SIG-M5 (cell line): ENCODE measurements around the gene AGAP1.

Source experiments
- DNase-seq: peaks from one replicate; lab custom pipeline; 2025; lab: John Stamatoyannopoulos, UW

The AGAP1 gene

GRCh38 chr2:235922839-235923238 is 429.0 kb downstream of the AGAP1 start:
- DNase-seq, result no peak

GRCh38 chr2:235923859-235924674 is 430.2 kb downstream of the AGAP1 start:
- DNase-seq, result no peak

GRCh38 chr2:235924675-235925063 is 430.8 kb downstream of the AGAP1 start:
- no peak for DNase-seq

GRCh38 chr2:235925250-235925919 is 431.5 kb downstream of the AGAP1 start:
- DNase-seq, result no peak

GRCh38 chr2:235926229-235926628 is 432.4 kb downstream of the AGAP1 start:
- no peak for DNase-seq

- no peak for DNase-seq
Measured at GRCh38 chr2:235928751-235929370, 435.0 kb downstream of the AGAP1 start.

- no peak for DNase-seq
Measured at GRCh38 chr2:235930701-235931100, 436.9 kb downstream of the AGAP1 start.

GRCh38 chr2:235931676-235932075 is 437.8 kb downstream of the AGAP1 start:
- no peak for DNase-seq

- DNase-seq, result no peak
Measured at GRCh38 chr2:235934059-235934773, 440.4 kb downstream of the AGAP1 start.

- no peak for DNase-seq
Measured at GRCh38 chr2:235934774-235935484, 441.1 kb downstream of the AGAP1 start.

GRCh38 chr2:235935773-235936172 is 441.9 kb downstream of the AGAP1 start:
- no peak for DNase-seq

GRCh38 chr2:235936493-235936892 is 442.6 kb downstream of the AGAP1 start:
- no peak for DNase-seq

GRCh38 chr2:235937087-235937486 is 443.2 kb downstream of the AGAP1 start:
- DNase-seq, result no peak

GRCh38 chr2:235937526-235937925 is 443.7 kb downstream of the AGAP1 start:
- DNase-seq, result no peak

GRCh38 chr2:235937936-235938335 is 444.1 kb downstream of the AGAP1 start:
- no peak for DNase-seq

- no peak for DNase-seq
Measured at GRCh38 chr2:235938611-235939010, 444.8 kb downstream of the AGAP1 start.

GRCh38 chr2:235939471-235939870 is 445.6 kb downstream of the AGAP1 start:
- no peak for DNase-seq

- no peak for DNase-seq
Measured at GRCh38 chr2:235940330-235940729, 446.5 kb downstream of the AGAP1 start.

GRCh38 chr2:235944591-235944990 is 450.7 kb downstream of the AGAP1 start:
- no peak for DNase-seq

GRCh38 chr2:235945608-235946140 is 451.8 kb downstream of the AGAP1 start:
- no peak for DNase-seq

GRCh38 chr2:235946590-235946989 is 452.7 kb downstream of the AGAP1 start:
- DNase-seq, result no peak
